ENCODE data around the gene XXYLT1.
A peak's percentile ranks its signal among the peaks of the same experiment; 100 is the strongest.
"Not testable (repeated sequence)": the region's sequence is repeated elsewhere in the genome, so short reads cannot be mapped to it uniquely, and the experiment has no call there.

Gene XXYLT1

GRCh38 chr3:195204360-195205163 is 66.4 kb downstream of the XXYLT1 start:
- DNase-seq = no peak

- DNase-seq = no peak
Observed at GRCh38 chr3:195203606-195204005, 67.4 kb downstream of the XXYLT1 start.

DNA sequence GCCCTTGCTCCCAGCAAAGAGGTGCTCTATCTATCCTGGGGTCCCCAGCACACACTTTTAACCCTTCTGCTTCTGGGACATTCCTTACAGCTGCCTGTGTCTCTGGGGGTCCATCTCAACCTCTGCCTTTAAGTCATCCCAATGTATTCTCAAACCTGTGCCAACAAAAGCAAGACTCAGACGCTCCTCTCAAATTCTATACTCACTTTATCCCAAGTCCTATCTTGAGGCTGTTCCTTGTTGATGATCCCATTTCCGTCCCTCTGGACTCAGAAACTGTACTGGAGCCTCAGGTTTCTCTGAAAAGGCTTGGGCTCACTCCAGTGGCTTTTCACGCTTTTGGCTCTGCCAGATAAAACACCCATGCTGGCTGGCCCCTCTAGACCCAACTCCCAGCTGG is 69.7 kb downstream of the XXYLT1 start:
- DNase-seq = no peak

DNA sequence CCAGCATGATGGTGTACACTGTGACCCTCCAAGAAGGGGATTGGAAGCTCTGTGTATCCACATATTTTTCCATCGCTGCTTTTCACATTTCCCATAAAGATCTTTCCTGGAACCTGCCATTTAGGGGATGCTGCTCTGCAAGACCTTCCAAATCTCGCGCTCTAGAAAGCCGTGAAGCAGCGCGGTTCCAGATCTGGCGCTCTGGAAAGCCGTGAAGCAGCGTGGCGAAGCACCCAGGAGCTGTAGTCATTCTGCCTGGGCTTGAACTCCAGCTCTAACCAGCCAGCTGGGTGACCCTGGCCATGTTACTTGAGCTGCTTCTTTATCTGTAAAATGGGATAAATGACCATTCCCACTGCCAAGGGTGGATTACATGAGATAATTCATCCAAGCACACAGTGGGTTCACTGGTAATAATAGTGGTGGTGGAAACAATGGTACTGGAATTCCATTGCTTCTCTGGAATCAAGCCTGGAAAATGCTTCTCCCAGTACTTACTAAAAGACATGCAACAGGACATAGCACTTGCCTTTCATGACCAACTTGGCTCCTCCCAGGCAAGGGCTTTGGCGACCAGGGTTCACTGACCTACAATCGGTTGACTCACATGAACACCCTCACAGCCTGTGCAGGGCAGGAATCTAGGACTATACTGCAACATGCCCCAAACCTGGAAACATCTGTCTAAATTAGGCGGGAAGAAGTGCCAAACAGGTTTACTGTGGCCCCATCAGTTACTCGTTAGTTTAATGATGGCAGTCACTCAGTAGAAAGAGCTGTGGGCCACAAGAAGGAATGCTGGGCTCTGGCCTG is 70.7 kb downstream of the XXYLT1 start:
- no peak for DNase-seq

DNA sequence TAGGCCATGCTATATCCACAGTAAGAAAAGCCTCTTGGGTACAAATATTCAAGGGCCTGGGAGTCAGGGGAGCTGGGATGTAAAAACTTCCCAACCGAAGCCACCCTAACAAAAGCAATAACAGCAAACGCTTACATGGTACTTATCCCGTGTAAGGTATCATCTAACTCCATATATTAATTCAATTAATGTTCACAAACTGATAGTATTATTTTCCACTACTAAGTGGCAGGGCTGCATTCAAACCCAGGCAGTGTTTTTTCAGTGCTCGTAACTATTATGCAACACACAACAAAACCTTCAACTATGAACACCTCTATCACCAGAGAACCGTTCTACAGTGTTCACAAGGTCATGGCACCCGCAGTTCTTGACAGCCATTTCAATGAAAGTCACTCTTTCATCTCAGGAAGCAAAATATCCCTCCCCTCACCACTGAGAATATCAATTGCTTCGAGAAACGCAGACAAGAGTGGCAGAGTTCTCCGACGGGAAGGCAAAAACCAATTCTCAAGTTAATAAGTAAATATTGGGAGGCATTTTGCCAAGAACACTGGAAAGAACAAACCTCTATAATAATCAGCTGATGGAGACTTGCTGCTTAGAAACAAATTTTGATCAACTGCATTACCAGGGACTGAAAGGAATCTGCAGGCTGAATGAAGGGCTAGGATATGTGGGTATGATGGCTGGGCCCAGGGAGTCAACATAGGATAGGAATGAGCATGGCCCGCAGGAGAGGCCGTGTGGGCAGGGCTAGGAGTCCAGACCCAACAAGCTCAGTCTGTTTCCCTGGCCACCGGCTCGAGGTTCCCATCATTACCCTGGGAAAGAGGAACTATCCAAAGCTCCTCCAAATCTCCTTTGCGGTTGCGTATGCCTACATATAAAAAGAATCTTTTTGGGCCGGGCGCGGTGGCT is 72.3 kb downstream of the XXYLT1 start:
- DNase-seq = no peak

GRCh38 chr3:195197765-195198425 is 73.1 kb downstream of the XXYLT1 start:
- no peak for DNase-seq

- no peak for DNase-seq
Observed at GRCh38 chr3:195196266-195196665, 74.7 kb downstream of the XXYLT1 start.

DNA sequence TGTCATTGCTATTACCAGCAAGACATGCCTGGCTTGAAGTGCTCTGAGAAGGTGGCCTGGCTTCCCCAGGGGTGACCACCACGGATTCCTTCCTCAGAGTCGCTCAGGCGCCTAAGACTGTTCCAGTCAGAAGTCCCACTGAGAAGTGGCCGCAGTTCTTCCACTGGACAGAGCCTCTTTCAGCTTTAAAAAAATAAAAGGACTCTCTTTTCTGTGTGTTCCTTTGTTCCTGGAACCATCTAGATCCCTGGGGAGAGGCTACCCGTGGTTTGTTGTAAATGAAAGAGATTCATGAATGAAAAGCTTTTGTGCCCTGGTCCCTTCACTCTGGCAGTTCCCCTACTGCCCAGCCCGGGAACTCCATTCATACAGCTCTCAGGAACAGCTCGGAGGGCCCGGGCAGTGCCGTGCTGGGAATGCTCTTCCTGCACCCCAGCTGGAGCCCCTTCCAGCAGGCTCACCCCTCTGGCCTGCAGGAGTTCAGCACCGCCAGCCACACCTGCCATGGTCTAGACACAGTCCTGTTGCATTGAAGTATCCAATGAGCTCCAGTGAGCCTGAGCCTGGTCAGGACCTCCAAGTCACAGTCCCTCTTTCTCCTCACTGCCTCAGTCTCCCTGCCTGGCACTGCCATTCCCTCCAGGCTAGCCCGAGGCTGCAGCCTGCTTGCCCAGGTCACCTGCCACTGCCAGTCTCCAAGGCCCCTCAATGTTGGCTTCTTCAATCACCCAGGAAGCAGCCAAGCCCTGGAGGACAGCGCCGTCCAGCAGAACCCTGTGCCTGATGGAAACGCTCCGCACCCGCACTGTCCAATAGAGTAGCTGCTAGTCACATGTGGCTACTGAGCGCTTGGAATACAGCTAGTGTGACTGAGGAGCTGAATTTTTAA is 75.4 kb downstream of the XXYLT1 start:
- no peak for DNase-seq

DNA sequence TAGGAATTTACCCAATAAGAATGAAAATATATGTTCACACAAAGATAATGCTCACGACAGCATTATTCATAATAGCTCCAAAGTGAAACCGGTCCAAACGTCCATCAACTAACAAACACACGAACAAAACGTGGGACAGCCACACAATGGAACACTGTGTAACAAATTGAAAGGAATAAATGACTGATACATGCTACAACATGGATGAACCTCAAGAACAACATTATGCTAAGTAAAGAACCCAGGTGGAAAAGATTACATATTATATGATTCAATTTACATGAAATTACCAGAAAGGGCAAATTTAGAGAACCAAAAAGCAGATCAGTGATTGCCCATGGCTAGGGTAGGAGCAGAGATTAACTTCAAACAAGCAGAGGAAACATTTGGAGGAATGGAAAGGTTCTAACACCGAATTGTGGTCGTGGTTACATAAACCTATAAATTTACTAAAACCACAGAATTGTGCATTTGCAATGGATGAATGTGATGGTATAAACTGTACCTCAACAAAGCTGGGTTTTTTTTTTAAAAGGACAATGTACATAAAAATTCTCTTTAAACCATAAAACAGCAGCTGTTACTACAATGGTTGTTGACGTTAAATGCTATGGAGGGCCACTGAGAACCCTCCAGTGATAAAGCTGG is 76.3 kb downstream of the XXYLT1 start:
- DNase-seq = peak in 1 of 2 experiments; percentile 13

- DNase-seq = no peak
Observed at GRCh38 chr3:195191580-195191979, 79.4 kb downstream of the XXYLT1 start.

GRCh38 chr3:195189821-195190220 is 81.1 kb downstream of the XXYLT1 start:
- no peak for DNase-seq

- no peak for DNase-seq
Observed at GRCh38 chr3:195188426-195188927, 82.5 kb downstream of the XXYLT1 start.

- no peak for DNase-seq
Observed at GRCh38 chr3:195187609-195188425, 83.1 kb downstream of the XXYLT1 start.

DNA sequence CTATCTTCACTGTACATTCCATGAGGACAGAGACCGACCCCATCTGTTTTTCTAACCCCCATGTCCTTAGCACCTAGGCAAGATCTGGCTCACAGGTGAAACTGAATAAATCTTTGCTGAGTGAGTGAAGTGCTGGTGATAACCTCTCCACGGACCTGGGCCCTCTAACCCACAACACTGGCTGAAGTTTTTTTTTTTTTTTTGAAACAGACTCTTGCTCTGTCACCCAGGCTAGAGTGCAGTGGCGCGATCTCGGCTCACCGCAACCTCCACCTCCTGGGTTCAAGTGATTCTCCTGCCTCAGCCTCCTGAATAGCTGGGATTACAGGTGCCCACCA is 84.3 kb downstream of the XXYLT1 start:
- DNase-seq = not testable (repeated sequence)

DNA sequence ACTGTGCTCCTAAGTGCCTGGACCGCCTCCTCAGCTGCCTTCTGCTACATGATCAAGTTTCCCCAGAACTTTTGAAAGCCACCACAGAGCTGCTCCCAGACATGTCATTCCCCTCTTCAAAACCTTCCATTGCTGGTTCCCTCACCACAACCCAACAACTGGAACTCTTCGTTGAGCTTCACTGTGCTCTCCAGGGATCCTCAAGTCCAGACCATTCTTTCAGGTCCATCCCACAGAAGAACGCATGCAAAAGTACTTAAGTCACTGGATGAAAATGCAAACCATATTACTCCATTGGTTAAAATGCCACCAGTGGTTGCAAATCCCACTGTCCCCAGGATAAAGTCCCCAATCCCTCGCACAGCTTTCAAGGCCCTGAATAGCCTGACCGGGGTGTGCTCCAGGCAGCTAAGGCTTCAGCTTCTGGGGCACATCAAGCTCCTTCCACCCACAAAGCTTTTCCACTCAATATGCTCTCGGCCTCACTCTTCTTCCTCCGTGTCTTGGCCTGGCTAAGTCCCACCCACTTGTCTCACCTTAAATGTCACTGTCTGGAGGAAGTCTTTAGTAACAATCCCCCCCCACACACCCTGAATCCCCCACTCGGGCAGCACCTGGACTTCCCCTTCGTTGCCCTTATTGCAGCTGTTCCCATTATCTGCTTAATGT is 84.8 kb downstream of the XXYLT1 start:
- no peak for DNase-seq

DNA sequence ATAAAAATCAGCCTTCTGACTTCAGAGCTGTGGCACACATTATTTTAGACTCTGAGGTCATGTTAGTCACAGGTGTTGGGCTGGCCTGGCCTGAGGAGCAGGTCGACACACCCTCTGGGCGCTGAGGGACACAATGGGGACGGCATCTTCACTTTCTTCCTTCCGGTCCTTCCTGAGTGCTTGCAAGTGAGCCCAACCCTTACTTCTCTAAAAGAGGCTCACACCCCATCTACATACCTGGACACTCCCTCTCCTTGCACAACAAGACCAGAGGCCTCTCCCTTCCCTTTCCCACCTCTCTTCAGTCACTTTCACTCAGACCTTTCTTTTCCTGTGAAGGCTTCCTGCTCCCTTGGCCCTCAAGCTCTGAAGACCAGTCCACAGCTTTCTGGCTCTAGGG is 85.4 kb downstream of the XXYLT1 start:
- DNase-seq = no peak

DNA sequence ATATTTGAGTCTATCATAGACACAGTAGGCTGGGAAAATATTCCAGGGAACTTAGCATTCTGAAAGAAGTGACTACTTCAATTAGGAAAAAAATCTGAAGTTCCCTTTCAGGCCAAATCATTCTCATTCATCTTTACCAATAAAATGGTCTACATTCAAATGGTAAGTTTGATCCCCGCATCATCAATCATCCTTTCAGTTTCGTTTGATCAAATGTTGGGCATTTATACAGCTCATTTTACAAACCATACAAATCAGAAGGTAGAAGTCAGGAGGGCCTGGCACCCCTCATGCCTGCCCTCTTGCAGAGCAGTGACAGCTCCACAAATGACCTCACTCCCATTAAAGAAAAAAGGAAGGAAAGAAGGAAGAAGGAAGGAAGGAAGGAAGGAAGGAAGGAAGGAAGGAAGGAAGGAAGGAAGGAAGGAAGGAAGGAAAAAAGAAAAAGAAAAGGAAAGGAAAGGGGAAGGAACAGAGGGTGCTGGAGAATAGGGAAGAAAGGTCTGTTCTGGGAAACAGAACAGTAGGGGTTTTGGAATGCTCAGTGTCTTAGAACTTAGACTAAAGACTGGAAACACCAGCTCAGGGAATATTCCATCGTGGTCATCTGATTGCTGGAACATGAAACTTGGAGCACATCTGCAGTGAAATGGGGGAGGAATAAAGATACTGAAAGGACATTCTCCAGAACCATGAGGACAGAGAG is 86.1 kb downstream of the XXYLT1 start:
- DNase-seq = no peak

DNA sequence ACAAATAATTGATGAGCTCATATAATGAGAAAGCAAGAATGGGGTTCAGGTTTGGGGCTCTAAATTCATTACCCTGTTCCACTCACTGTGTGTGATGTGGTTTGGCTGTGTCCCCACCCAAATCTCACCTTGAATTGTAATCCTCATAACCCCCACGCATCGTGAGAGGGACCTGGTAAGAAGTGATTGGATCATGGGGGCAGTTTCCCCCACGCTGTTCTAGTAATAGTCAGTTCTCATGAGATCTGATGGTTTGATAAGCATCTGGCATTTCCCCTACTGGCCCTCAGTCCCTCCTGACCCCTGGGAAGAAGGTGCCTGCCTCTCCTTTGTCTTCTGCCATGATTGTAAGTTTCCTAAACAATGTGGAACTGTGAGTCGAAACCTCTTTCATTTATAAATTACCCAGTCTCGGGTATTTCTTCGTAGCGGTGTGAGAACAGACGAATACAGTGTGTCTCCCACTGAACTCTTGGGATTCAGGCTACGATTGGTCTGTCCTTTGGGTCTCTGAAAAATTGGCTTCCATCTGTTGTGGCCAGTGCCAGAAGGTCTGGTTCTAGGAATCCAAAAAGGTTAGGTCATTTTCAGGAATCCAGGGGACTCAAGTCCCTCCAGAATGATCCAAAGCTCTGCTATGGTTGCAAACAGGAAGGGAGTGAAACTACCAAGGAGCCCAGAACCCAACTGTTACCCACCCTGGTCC is 87.7 kb downstream of the XXYLT1 start:
- peak; percentile 19 to 50 for DNase-seq
